GM23338 (cell line): ENCODE measurements around the gene FANCG. TPM values are rescaled to one million over a fixed set of nuclear protein-coding genes. Genes with fewer than 3 reads are reported as not detected.

Experiments used
- ATAC-seq: fragments of 200-7000 bp; cut with Tn5 transposase; 3 replicates; pipeline ENCODE4 v1.9.1; 2020
- DNase-seq: peaks from one replicate; pipeline ENCODE4 v3.0.0-alpha.2; 2015; ENCODE audit warnings: low spot score
- H2AFZ ChIP-seq: fragments of 200-600 bp; sonication (generic); 2 replicates; pipeline ENCODE4 v1.8.0; 2016; ENCODE audit warnings: antibody characterized with exemption, mild to moderate bottlenecking, moderate library complexity
- H3F3A ChIP-seq: fragments of 200-600 bp; sonication (generic); replicated peaks from 2 replicates; pipeline ENCODE4 v1.8.0; 2017; ENCODE audit warnings: antibody characterized with exemption, mixed run types, low read depth
- H3K27ac ChIP-seq: fragments of 200-600 bp; sonication (generic); 2 replicates; pipeline ENCODE4 v1.6.1; 2016; ENCODE audit warnings: low read depth
- H3K27me3 ChIP-seq: fragments of 200-600 bp; sonication (generic); 2 replicates; pipeline ENCODE4 v1.8.0; 2016; ENCODE audit warnings: mild to moderate bottlenecking, mixed run types, moderate library complexity; ENCODE audit not compliant: insufficient read depth
- H3K36me3 ChIP-seq: fragments of 200-600 bp; sonication (generic); 2 replicates; pipeline ENCODE4 v1.8.0; 2016; ENCODE audit warnings: mild to moderate bottlenecking; ENCODE audit not compliant: insufficient read depth
- H3K4me1 ChIP-seq: fragments of 200-600 bp; sonication (generic); 2 replicates; pipeline ENCODE4 v1.8.0; 2016; ENCODE audit warnings: mild to moderate bottlenecking, moderate library complexity; ENCODE audit not compliant: insufficient read depth
- H3K4me2 ChIP-seq: fragments of 200-600 bp; sonication (generic); 2 replicates; pipeline ENCODE4 v1.7.1; 2017; ENCODE audit warnings: mixed run types
- H3K4me3 ChIP-seq: fragments of 200-600 bp; sonication (generic); 2 replicates; pipeline ENCODE4 v1.6.1; 2016; ENCODE audit warnings: mixed run types
- H3K79me2 ChIP-seq: fragments of 200-600 bp; sonication (generic); replicated peaks from 2 replicates; pipeline ENCODE4 v1.8.0; 2017; ENCODE audit warnings: mild to moderate bottlenecking; ENCODE audit not compliant: insufficient read depth
- H3K9me2 ChIP-seq: fragments of 200-600 bp; sonication (generic); 2 replicates; pipeline ENCODE4 v1.8.0; 2017; ENCODE audit not compliant: insufficient read depth
- H4K20me1 ChIP-seq: fragments of 200-600 bp; sonication (generic); replicated peaks from 2 replicates; pipeline ENCODE4 v1.8.0; 2017; ENCODE audit warnings: mild to moderate bottlenecking; ENCODE audit not compliant: insufficient read depth
- H3K27ac Mint-ChIP-seq: 2 replicates; pipeline ENCODE4 v1.8.0; 2020; ENCODE audit warnings: inconsistent platforms, mild to moderate bottlenecking, moderate library complexity, mixed read lengths
- H3K27me3 Mint-ChIP-seq: 3 replicates; pipeline ENCODE4 v1.8.0; 2022; ENCODE audit warnings: low read depth, mild to moderate bottlenecking, moderate library complexity, mixed read lengths, inconsistent platforms; ENCODE audit not compliant: insufficient read depth, poor library complexity
- H3K36me3 Mint-ChIP-seq: 3 replicates; pipeline ENCODE4 v1.8.0; 2021; ENCODE audit warnings: low read depth, mild to moderate bottlenecking, inconsistent platforms, moderate library complexity, mixed read lengths
- H3K4me1 Mint-ChIP-seq: 3 replicates; pipeline ENCODE4 v1.8.0; 2020; ENCODE audit warnings: mild to moderate bottlenecking, inconsistent platforms, mixed read lengths
- H3K4me3 Mint-ChIP-seq: 3 replicates; pipeline ENCODE4 v1.8.0; 2021; ENCODE audit warnings: moderate library complexity, mild to moderate bottlenecking, inconsistent platforms, mixed read lengths
- H3K9me3 Mint-ChIP-seq: 3 replicates; pipeline ENCODE4 v1.8.0; 2020; ENCODE audit warnings: moderate library complexity, mild to moderate bottlenecking, inconsistent platforms, mixed read lengths
- EZH2 ChIP-seq: fragments of 200-600 bp; sonication (generic); IDR thresholded peaks from one replicate; pipeline ENCODE4 v1.8.0; 2017; ENCODE audit warnings: antibody characterized with exemption, mild to moderate bottlenecking, low read depth; ENCODE audit not compliant: unreplicated experiment
- EZH2phosphoT487 ChIP-seq: fragments of 200-600 bp; sonication (generic); IDR thresholded peaks from one replicate; pipeline ENCODE4 v1.8.1; 2018; ENCODE audit warnings: antibody characterized with exemption; ENCODE audit not compliant: unreplicated experiment
- ZNF114 ChIP-seq: fragments of 250-450 bp; sonication (Bioruptor Pico); IDR thresholded peaks from 2 replicates; pipeline ENCODE4 v1.5.0; 2020; ENCODE audit warnings: mild to moderate bottlenecking, moderate library complexity
- polyA plus RNA-seq: library from polyadenylated mRNA; unstranded; fragments of >200 nt; fragmentation: Nextera tagmentation; extraction: Ambion mirVana; gene quantifications from 2 replicates; pipeline ENCODE4 v1.2.1, GENCODE V29; 2016
- total RNA-seq: library from RNA; depleted of rRNA; stranded (reverse); fragments of >200 nt; shearing (Covaris generic); gene quantifications from 2 replicates; pipeline ENCODE4 v1.2.3, GENCODE V29; 2014
- TF ChIP-seq, protein P1 (sequence below), 2 experiments: fragments of 200-600 bp in 1 of 2; sonication (generic) in 1 of 2; conservative IDR thresholded peaks; 2 replicates each; pipeline versions ENCODE4 v1.5.1 to v1.6.1; 2016 to 2017; ENCODE audit warnings: antibody characterized with exemption in 2 of 2, low read depth in 2 of 2, mild to moderate bottlenecking in 2 of 2, moderate library complexity in 1 of 2
- TF ChIP-seq, protein P2 (sequence below): fragments of 250-450 bp; sonication (Bioruptor Pico); IDR thresholded peaks from 2 replicates; pipeline ENCODE4 v1.5.0; 2020; ENCODE audit warnings: mild to moderate bottlenecking, moderate library complexity
- TF ChIP-seq, protein P3 (sequence below): IDR thresholded peaks from 2 replicates; pipeline ENCODE4 v1.6.1; 2016; ENCODE audit warnings: antibody characterized with exemption
- TF ChIP-seq, protein P4 (sequence below): IDR thresholded peaks from one replicate; pipeline ENCODE4 v1.6.1; 2018; ENCODE audit warnings: antibody characterized with exemption; ENCODE audit not compliant: unreplicated experiment

Gene FANCG
- total and polyA plus RNA-seq, 2 experiments from 2014 or later: 53.8 to 56.2 TPM

DNA sequence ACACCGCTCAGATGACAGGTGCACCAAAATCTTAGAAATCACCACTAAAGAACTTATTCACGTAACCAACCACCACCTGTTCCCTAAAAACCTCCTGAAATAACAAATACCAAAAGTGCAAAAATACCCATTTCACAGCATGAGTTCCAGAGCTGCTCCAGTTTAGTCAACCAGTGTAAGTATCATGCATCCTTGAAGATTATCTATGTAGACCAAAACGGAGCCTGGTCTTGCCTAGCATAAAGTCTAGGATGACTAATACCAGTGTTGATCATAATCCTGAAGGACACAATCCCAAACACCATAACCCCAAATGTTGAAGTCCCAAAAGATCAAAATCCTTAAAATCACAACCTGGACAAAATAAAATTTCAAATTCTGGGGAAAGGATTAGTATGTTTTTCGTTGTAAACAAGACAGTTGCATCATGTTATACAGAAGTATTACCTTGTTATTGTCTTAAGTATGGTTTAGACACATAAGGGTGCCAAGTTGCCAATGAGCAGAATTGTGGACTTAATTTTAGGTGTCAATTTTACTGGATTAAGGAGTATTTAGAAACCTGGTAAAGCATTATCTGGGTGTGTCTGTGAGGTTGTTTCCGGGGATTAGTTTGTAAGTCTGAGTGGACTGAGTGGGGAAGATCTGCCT, 25.4 kb downstream of the FANCG start:
- peaks cover 30% of the 10 kb centered on the region for H3F3A ChIP-seq
- no peak overlapping the region for H3K4me2 ChIP-seq
- DNase-seq: no peak
- Mint-ChIP-seq H3K4me1 (no peaks in the 10 kb centered on the region), H3K27me3 (peaks cover 2% of the 10 kb centered on the region), H3K4me3 (no peak overlapping the region), H3K36me3 (peaks cover 84% of the 10 kb centered on the region), H3K27ac (no peak overlapping the region; the same call in 1 of the 2 replicates), H3K9me3 (no peaks in the 10 kb centered on the region)
- H3K9me2 ChIP-seq: no peaks in the 10 kb centered on the region
- H3K36me3 ChIP-seq: peaks cover 52% of the 10 kb centered on the region
- no peak for ATAC-seq
- no peak overlapping the region for H3K4me3 ChIP-seq
- TF ChIP-seq, protein P1, sequence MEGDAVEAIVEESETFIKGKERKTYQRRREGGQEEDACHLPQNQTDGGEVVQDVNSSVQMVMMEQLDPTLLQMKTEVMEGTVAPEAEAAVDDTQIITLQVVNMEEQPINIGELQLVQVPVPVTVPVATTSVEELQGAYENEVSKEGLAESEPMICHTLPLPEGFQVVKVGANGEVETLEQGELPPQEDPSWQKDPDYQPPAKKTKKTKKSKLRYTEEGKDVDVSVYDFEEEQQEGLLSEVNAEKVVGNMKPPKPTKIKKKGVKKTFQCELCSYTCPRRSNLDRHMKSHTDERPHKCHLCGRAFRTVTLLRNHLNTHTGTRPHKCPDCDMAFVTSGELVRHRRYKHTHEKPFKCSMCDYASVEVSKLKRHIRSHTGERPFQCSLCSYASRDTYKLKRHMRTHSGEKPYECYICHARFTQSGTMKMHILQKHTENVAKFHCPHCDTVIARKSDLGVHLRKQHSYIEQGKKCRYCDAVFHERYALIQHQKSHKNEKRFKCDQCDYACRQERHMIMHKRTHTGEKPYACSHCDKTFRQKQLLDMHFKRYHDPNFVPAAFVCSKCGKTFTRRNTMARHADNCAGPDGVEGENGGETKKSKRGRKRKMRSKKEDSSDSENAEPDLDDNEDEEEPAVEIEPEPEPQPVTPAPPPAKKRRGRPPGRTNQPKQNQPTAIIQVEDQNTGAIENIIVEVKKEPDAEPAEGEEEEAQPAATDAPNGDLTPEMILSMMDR (conservative IDR thresholded peaks at IDR 0.05; ENCODE audit: low read depth in 2 of 2): no peak
- TF ChIP-seq EZH2phosphoT487 (no peak), ZNF114 (CRISPR knock-in tag) (no peak), EZH2 (no peak)
- TF ChIP-seq, protein P2, sequence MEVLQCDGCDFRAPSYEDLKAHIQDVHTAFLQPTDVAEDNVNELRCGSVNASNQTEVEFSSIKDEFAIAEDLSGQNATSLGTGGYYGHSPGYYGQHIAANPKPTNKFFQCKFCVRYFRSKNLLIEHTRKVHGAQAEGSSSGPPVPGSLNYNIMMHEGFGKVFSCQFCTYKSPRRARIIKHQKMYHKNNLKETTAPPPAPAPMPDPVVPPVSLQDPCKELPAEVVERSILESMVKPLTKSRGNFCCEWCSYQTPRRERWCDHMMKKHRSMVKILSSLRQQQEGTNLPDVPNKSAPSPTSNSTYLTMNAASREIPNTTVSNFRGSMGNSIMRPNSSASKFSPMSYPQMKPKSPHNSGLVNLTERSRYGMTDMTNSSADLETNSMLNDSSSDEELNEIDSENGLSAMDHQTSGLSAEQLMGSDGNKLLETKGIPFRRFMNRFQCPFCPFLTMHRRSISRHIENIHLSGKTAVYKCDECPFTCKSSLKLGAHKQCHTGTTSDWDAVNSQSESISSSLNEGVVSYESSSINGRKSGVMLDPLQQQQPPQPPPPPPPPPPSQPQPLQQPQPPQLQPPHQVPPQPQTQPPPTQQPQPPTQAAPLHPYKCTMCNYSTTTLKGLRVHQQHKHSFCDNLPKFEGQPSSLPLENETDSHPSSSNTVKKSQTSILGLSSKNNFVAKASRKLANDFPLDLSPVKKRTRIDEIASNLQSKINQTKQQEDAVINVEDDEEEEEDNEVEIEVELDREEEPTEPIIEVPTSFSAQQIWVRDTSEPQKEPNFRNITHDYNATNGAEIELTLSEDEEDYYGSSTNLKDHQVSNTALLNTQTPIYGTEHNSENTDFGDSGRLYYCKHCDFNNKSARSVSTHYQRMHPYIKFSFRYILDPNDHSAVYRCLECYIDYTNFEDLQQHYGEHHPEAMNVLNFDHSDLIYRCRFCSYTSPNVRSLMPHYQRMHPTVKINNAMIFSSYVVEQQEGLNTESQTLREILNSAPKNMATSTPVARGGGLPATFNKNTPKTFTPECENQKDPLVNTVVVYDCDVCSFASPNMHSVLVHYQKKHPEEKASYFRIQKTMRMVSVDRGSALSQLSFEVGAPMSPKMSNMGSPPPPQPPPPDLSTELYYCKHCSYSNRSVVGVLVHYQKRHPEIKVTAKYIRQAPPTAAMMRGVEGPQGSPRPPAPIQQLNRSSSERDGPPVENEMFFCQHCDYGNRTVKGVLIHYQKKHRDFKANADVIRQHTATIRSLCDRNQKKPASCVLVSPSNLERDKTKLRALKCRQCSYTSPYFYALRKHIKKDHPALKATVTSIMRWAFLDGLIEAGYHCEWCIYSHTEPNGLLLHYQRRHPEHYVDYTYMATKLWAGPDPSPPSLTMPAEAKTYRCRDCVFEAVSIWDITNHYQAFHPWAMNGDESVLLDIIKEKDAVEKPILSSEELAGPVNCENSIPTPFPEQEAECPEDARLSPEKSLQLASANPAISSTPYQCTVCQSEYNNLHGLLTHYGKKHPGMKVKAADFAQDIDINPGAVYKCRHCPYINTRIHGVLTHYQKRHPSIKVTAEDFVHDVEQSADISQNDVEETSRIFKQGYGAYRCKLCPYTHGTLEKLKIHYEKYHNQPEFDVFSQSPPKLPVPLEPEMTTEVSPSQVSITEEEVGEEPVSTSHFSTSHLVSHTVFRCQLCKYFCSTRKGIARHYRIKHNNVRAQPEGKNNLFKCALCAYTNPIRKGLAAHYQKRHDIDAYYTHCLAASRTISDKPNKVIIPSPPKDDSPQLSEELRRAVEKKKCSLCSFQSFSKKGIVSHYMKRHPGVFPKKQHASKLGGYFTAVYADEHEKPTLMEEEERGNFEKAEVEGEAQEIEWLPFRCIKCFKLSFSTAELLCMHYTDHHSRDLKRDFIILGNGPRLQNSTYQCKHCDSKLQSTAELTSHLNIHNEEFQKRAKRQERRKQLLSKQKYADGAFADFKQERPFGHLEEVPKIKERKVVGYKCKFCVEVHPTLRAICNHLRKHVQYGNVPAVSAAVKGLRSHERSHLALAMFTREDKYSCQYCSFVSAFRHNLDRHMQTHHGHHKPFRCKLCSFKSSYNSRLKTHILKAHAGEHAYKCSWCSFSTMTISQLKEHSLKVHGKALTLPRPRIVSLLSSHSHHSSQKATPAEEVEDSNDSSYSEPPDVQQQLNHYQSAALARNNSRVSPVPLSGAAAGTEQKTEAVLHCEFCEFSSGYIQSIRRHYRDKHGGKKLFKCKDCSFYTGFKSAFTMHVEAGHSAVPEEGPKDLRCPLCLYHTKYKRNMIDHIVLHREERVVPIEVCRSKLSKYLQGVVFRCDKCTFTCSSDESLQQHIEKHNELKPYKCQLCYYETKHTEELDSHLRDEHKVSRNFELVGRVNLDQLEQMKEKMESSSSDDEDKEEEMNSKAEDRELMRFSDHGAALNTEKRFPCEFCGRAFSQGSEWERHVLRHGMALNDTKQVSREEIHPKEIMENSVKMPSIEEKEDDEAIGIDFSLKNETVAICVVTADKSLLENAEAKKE (CRISPR knock-in tag): no peak
- TF ChIP-seq, protein P3, sequence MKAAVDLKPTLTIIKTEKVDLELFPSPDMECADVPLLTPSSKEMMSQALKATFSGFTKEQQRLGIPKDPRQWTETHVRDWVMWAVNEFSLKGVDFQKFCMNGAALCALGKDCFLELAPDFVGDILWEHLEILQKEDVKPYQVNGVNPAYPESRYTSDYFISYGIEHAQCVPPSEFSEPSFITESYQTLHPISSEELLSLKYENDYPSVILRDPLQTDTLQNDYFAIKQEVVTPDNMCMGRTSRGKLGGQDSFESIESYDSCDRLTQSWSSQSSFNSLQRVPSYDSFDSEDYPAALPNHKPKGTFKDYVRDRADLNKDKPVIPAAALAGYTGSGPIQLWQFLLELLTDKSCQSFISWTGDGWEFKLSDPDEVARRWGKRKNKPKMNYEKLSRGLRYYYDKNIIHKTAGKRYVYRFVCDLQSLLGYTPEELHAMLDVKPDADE: no peak
- TF ChIP-seq, protein P4, sequence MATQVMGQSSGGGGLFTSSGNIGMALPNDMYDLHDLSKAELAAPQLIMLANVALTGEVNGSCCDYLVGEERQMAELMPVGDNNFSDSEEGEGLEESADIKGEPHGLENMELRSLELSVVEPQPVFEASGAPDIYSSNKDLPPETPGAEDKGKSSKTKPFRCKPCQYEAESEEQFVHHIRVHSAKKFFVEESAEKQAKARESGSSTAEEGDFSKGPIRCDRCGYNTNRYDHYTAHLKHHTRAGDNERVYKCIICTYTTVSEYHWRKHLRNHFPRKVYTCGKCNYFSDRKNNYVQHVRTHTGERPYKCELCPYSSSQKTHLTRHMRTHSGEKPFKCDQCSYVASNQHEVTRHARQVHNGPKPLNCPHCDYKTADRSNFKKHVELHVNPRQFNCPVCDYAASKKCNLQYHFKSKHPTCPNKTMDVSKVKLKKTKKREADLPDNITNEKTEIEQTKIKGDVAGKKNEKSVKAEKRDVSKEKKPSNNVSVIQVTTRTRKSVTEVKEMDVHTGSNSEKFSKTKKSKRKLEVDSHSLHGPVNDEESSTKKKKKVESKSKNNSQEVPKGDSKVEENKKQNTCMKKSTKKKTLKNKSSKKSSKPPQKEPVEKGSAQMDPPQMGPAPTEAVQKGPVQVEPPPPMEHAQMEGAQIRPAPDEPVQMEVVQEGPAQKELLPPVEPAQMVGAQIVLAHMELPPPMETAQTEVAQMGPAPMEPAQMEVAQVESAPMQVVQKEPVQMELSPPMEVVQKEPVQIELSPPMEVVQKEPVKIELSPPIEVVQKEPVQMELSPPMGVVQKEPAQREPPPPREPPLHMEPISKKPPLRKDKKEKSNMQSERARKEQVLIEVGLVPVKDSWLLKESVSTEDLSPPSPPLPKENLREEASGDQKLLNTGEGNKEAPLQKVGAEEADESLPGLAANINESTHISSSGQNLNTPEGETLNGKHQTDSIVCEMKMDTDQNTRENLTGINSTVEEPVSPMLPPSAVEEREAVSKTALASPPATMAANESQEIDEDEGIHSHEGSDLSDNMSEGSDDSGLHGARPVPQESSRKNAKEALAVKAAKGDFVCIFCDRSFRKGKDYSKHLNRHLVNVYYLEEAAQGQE: no peak
- H3K27me3 ChIP-seq: no peaks in the 10 kb centered on the region
- H3K27ac ChIP-seq: no peak overlapping the region
- H3K4me1 ChIP-seq: no peaks in the 10 kb centered on the region
- H4K20me1 ChIP-seq: peaks cover 11% of the 10 kb centered on the region
- no peak overlapping the region for H2AFZ ChIP-seq
- no peaks in the 10 kb centered on the region; the same call in 1 of the 2 replicates for H3K79me2 ChIP-seq
